ENCODE measurements around the gene CD63. TPM values are rescaled to one million over a fixed set of nuclear protein-coding genes. Genes with fewer than 3 reads are reported as not detected.
A peak's percentile ranks its signal among the peaks of the same experiment; 100 is the strongest.

CD63 gene
- total RNA-seq, 1 donor from 2014 or later: 1,545 TPM

DNA sequence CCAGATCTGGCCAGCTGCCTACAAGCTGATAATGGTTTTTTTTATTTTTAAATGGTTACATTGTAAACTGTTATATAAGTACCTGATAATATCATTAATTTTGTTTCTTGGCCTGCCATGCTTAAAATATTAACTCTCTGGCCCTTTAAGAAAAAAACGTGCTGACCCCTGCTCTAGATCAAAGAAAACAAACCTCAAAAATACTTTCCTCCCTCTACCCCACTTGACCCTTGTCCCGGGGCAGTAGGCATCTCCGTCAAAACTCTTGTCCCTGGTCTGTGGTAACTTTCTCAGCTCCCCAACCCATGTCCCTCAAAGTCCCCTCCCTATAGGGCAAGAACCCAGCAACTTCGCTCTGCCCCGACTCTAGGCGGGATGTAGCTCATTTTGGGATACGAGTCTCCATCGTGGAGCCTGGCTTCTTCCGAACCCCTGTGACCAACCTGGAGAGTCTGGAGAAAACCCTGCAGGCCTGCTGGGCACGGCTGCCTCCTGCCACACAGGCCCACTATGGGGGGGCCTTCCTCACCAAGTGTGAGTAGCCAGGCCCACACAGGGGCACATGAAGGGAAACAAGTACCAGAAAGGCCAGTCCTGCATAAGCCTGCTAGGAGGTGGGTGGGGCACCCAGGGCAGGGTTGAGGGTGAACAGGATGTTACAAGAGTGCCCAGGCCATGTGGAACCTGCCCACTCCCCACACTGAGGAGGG is 5.1 kb downstream of the CD63 start:
- DNase-seq (ENCODE audit: low spot score): no peak

DNA sequence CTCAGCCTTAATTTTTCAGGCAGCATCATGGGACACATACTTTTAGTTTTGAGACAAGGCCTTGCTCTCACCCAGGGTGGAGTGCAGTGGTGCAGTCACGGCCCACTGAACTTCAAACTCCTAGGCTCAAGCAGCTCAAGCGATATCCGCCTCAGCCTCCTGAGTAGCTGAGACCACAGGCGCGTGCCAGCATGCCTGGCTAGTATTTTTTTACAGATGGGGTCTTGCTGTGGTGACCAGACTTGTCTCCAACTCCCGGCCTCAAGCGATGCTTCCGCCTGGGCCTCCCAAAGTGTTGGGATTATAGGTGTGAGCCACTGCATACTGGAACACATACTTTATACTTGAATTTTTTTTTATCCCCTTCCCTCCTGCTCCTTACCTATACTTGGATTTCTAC is 5.9 kb downstream of the CD63 start:
- DNase-seq (ENCODE audit: low spot score): no peak

DNA sequence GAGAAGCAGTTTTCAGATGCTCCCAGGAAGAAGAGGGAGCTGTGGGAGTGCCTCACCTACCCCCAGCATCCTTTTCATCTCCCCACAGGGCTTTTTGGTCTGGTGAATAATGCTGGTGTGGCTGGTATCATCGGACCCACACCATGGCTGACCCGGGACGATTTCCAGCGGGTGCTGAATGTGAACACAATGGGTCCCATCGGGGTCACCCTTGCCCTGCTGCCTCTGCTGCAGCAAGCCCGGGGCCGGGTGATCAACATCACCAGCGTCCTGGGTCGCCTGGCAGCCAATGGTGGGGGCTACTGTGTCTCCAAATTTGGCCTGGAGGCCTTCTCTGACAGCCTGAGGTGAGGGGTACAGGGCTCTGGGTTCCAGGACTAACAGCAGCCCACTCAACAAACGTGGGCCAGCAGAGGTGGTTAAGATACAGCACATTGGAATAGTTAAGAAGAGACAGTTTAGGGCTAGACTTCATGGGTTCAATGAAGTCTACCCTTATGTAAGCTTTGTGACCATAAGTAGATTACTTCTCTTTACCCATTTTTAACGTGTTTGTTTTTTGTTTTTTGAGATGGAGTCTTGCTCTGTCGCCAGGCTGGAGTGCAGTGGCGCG is 7.1 kb downstream of the CD63 start:
- no peak for DNase-seq (ENCODE audit: low spot score)

DNA sequence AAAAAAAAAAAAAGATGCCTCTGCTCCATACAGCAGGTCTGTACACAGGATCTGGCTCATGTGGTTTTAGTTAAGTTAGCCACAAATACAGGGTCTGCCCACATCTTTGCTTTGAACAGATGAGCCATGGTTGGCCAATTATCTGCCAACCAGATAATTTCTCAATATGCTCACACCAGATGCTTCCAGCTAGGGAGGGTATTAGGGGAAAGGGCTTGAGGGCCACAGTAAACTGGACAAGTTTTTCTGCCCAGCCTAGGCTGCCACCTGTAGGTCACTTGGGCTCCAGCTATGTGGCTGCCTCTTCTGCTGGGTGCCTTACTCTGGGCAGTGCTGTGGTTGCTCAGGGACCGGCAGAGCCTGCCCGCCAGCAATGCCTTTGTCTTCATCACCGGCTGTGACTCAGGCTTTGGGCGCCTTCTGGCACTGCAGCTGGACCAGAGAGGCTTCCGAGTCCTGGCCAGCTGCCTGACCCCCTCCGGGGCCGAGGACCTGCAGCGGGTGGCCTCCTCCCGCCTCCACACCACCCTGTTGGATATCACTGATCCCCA is 7.8 kb downstream of the CD63 start:
- no peak for DNase-seq (ENCODE audit: low spot score)

DNA sequence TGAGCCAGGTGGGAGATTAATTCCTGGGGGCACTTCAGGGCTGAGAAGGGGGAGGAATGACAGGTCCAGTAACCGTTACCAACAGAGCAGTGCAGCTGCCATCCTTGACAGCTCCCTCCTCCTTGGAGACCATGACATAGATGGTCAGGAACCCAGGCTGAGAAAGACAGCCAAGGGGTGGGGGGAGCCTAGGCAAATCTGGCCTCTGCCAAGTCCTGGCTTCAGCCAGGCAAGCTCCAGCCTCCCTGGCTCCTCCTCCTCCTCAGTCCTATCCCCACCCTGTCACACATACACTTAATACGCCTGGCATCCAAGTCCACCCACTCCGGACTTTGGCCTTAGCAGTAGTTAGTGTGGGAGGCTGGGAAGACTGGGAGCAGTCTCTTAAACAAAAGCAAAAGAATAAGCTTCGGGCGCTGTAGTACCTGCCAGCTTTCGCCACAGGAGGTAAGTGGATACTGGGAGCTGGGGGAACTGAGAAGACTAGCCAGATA is 8.7 kb downstream of the CD63 start, which contains the start of gene RDH5:
TSS of gene RDH5 (plus strand) at position 323 of the 494 bp plus-strand sequence. CDS start 792 bp downstream, outside the sequence.
- DNase-seq (ENCODE audit: low spot score): no peak

DNA sequence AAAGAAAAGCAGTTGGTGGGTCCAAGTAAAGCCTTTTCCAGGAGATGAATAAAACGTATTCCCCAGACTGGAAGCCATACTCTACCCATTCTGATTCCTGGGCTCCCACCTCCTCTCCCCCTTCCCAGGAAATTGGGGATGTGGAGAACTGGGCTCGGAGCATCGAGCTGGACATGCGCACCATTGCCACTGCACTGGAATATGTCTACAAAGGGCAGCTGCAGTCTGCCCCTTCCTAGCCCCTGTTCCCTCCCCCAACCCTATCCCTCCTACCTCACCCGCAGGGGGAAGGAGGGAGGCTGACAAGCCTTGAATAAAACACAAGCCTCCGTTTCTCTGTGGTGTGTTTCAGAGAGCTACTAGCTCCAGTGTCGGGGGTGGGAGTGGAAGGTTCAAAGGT is 9.4 kb downstream of the CD63 start:
- no peak for DNase-seq (ENCODE audit: low spot score)

DNA sequence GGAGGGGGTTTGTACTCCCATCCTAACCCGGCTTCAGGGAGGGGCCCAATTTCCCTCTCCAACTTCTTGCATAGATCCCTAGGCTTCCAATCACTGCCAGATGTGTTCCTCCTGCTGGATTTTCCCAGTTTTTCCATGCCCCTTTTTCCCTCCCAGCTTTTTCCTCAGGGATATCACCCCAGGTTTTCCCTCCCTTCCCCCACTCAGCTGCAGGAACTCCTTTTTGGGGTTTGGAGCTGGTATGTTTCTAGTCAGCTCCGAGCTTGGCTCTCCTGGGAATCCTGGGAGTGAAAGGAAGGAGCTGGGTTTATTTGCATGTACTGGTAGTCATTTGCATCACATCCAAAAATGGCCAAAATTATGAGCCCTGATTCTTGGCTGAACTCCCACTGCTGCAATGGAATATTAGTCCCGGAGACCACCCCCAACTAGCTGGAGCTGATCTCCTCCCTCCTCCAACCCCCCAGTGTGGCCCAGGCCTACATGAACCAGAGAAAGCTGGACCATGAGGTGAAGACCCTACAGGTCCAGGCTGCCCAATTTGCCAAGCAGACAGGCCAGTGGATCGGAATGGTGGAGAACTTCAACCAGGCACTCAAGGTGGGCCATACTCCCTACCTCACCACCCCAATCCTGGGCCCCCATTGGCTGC is 10.1 kb downstream of the CD63 start:
- DNase-seq (ENCODE audit: low spot score): no peak

DNA sequence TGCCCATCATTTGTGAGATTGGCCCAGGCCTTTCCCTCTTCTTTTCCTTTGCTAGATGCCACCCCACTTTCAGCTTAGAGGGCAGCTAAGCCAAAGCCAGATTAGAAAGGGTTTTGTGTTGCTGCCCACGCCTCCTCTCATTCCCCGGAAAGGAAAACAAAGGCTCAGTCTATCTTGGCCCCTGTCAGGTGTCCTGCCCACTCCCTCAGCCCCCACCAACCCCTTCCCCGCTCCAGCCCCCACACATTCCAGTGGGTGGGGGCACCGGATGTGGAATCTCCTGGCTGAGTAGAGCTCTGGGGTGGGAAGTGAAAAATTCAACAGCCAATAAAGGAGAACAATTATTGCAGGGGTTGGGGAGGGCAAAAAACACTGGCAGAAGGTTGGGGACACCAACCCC is 10.8 kb downstream of the CD63 start:
- no peak for DNase-seq (ENCODE audit: low spot score)

DNA sequence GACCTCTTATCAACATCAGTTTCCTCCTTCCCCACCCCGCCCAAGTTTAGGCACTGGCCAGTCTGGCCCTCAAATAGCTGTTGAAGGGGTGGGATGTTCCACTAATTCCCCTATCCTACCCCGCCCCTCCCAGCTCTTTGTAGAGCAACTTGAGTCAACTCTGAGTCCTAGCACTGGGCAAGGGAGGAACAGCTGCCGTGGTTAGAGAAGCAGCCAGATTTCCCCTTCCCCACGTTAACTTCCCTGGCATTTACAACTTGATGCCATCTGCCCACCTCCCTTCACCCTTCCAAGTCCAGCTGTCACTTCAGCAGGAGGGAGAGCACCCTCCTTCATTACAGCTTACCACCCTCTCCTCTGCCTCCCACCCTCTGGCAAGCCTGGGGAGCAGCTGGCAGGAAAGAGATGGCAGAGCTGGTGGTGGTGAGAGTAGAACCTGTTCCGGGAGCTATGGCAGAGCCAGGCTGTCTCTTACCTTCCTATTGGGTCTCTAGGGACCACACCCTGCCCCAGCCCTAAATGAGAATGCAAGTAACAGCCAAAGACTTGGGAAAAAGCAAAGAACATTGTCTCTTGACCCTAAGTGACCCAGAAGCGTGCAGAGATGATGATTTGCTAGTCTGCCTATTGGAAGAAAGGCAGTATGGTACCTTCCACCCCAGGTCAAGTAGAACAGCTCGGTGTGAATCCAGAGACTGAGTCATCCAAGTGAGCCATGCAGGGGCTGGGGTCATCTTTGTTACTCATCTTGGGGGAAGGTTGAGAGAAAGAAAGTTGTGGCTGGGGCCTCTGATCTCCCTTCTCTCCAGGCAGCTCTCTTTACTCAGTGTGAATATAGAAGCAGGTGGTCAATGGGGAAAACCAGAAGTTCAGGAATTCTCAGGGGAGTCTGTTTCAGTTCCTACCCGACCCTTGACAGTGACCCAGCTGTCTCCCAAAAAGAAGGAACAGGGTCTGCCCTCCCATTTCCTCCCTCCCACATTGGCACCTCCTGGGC is 11.5 kb downstream of the CD63 start:
- DNase-seq (ENCODE audit: low spot score): no peak

DNA sequence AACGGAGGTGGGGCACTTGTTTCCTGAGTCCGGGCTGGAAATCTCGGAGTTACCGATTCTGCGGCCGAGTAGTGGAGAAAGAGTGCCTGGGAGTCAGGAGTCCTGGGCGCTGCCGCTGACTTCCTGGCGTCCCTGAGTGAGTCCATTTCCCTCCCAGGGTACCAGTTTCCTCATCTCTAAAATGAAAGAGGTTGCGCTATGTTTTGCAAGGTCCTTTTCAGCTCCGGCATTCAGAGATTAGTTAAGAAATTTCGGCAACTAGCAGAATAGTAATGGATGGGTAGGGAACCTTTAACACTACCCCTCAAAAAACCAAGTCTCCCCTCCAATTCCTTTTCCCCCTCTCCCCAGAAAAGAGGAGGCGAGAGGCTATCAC is 12.2 kb downstream of the CD63 start:
- DNase-seq (ENCODE audit: low spot score): no peak

DNA sequence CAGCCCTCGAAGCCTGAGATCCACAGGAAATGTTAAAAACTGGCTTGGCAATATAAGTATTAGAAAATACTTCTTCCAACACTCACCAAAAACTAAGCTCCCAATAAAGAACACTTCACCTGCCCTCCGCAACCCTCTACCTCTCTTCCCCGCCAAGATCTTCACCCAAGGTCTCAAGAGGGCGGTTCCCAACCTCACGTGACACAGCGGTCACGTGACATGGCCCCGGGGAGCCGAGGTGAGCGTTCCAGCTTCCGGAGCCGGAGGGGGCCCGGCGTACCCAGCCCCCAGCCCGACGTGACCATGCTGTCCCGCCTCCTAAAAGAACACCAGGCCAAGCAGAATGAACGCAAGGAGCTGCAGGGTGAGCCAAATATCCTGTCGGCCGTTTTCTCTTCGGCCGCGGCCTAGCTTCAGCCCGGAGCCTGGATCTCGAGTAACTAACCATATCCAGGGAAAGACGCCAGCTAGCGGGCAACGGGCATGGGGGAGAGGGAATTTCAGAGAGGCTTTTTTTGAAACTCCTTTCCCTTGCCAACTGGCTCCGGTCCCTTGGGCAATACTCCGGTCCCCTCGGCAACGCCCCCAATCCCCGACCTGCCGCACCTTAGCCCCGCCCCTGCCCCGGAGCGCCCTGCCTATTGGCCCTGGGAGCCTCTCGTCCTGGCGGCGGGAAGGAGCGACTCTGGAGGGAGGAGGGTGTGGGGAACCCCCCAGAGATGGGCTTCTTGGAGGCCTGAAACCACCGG is 12.8 kb downstream of the CD63 start, which contains the start of gene BLOC1S1:
TSS of gene BLOC1S1 (plus strand) at position 214 of the 749 bp plus-strand sequence. CDS start at position 220, 6 bp downstream.
- peak; percentile 97 for DNase-seq (ENCODE audit: low spot score)

DNA sequence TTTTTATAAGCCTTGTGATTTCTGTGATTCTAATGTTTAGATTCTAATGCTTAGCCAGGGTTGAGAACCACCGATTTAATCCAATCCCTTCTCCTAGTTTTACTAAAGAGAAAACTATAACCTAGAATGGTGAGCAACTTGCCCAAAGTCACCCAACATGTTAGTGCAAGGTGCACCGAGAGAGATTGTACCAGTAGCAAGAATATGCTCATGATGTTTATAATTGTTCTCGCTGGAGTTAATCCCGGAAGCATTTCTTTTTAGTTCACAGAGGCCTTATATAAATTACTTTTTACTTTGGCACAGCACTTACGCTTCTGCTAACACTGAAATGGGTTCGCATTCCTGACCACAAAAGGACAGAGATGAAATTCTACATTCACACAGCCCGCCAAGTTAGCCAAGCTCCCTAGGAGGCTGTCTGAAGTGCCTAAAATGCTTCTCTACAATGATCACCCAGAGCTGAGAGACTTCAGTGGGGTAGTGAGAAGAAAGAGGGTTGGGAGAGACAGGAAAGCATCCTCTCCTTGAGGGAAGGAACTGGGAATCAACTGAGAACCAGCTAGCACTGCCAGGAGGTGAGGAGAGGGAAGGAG is 13.5 kb downstream of the CD63 start:
- DNase-seq (ENCODE audit: low spot score): no peak

DNA sequence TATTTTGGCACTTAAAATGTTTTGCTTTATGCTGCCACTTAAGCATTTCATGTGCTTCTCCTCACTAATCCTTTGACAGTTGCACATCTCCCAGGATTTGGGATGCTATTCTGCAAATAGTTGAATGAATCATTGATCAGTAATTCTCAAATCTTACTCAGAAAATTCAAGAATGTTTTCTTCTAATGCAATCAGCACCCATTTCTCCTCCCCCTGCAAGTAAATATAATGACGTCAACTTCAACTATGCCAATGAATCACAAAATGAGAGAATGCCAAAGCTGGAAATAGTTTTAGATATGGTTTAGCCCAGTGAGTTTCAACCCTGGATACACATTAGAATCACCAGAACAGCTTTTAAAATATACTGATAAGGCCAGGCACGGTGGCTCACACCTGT is 15.1 kb downstream of the CD63 start:
- no peak for DNase-seq (ENCODE audit: low spot score)

DNA sequence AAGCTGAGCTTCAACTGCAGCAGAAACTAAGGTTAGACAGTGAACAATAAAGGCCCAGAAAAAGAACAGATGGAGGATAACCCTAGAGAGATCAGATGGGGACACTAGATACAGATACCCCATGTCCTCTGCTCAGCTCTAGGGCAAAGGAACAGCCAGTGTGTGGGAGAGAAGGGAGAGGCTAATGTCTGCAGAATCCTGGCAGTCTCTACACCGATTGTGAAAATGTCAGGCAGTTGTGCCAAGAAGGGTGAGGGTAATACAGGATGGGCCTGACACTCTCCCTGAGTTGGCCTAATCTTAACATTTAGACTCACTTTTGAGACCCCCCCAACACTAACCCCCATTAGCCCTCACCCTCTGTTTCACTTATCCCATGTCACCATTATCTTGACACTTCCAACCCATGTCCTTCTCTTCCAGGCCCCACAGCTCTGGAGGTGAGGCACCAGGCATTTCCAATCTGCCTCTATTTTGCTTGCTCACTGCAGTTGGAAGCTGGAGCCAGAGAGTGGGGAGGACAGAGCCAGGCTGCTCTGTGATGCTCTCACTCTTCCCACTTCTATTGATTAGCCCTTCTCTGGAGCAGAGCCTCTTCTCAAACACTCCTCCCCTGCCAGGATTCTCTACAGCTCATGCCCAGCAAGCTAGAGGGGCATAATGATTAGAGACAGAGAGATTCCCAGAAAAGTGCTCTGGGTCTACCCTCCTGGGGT is 16.0 kb downstream of the CD63 start:
- no peak for DNase-seq (ENCODE audit: low spot score)

DNA sequence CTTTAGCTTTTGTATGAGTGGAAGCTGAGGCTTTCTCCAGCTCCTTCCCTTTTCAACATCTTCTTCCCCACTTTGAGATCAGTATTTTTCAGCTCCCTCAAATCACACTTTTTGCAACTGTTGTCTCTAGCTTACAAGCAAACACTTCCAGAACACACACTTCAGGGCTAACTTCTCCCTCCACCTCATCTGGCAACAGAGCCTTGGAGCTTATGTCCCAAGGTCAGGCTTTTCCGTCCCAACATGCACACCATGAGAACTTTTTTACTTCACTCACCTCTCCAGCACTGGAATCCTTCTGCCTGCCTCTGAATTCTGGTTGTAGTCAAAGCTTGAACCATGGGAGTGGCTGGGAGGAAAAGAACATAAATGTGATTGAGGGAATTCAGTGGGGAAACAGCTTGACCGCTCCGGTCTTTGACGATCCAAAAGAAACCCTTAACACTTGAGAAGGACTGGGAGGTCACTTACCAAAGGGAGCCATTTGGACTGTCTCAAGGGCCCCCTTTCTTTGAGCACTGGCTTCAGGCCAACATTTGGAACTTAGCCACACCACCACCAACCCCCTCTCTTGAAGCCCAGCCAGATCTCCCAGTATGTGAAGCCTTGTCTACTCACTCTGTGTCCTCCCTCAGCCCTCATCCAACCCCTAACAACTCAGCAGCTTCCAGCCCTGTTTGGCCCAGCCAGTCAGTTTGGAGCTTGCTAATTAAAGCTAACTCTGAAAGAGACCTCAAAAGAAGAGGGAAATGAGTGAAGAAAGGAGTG is 16.8 kb downstream of the CD63 start:
- DNase-seq (ENCODE audit: low spot score): no peak

DNA sequence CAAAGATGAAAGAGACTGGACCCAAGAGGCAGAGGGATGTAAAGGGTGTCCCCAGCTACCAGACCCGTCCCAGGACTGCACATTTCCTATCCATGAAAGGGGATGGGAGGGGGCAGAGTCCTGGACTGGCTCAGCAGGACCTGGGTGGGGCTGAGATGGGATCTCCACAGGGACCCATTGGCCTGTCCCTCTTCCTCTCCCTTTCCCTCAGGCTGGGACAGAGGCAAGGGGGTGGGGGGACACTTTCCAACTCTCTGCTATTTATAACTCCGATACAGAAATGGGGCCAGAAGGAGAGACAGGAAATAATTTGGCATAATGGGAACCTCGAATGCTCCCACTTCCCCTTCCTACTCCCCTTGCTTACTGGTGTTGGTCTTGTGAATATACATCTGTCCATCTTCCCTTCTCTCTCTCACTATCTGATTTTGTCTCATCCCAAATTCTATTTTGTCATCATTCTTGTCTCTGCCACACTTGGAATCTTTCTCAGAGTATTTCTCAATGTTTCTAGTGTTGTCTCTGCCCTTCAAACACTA is 20.0 kb downstream of the CD63 start:
- no peak for DNase-seq (ENCODE audit: low spot score)

DNA sequence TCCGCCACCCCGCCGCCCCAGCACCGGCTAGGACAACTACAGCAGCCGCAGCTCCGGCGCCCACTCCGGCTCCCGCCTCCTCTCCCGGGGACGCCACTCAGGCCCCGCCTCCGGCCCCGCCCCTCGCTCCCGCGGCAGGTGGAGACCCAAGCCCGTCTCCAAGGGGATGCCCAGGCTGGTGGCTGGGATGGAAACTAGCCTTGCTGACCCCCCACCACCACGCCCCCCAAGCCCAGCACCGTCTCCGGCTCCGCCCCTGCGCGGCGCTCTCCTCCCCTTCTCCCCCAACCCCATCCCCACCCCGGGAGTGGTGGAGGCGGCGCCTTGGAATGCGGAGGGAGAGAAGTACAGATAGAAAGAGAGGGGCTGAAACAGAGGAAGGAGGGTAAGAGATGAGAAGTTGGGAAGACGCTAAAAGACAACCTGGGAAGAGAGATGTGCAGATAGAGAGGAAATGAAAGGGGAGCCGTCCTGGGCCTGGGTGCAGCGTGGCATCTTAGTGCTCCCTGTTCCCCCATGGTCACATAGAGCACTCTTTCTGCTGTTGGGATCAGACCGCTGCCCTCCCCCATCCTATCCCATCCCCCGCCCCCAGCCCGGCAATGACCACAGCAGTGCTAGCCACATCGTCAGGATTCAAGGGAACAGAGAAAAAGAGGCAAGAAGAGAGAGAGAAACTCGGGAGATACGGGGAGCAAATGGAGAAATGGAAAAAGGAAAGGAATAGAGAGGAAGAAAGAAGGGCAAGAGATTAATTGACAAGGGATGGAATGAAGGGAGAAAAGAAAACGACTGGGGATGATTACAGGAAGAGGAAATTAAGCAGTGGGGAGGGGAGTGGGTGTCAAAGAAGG is 20.7 kb downstream of the CD63 start, which contains the start of gene ITGA7:
TSS of gene ITGA7 (minus strand) at position 64 of the 854 bp plus-strand sequence. CDS start 222 bp downstream, outside the sequence.
- no peak for DNase-seq (ENCODE audit: low spot score)

Measured in mesenteric fat pad (tissue), 1 donor.